GM21526 (cell line): ENCODE results near the gene TMEM38B.
A peak's percentile ranks its signal among the peaks of the same experiment; 100 is the strongest.

ENCODE experiments used
- ATAC-seq: cut with Tn5 transposase; IDR thresholded peaks from one replicate; pipeline ENCODE4 v1.9.1; 2021; ENCODE audit warnings: moderate library complexity; ENCODE audit not compliant: unreplicated experiment, low FRiP score

Gene TMEM38B

GRCh38 chr9:105694190-105694847, at the start of gene TMEM38B:
Gene TMEM38B, plus strand, starts transcription at chr9:105694541. Its CDS starts 120 bp downstream, at chr9:105694661.
- peak; percentile 66 for ATAC-seq

GRCh38 chr9:105646879-105647594, 47.3 kb upstream of the TMEM38B start:
- no peak for ATAC-seq

GRCh38 chr9:105647595-105648349, 46.6 kb upstream of the TMEM38B start:
- no peak for ATAC-seq

- ATAC-seq = no peak
Measured at GRCh38 chr9:105651806-105652205, 42.5 kb upstream of the TMEM38B start.

- ATAC-seq = peak; percentile 62
Measured at GRCh38 chr9:105656131-105656921, 38.0 kb upstream of the TMEM38B start.

- no peak for ATAC-seq
Measured at GRCh38 chr9:105658351-105658750, 36.0 kb upstream of the TMEM38B start.

- no peak for ATAC-seq
Measured at GRCh38 chr9:105661011-105661410, 33.3 kb upstream of the TMEM38B start.

- peak; percentile 82 for ATAC-seq
Measured at GRCh38 chr9:105662184-105663104, 31.9 kb upstream of the TMEM38B start, which contains the start of gene TAL2. Gene TAL2, plus strand, starts transcription at chr9:105662457. Its CDS starts 40 bp downstream, at chr9:105662497.

- no peak for ATAC-seq
Measured at GRCh38 chr9:105663914-105664313, 30.4 kb upstream of the TMEM38B start.

- ATAC-seq = no peak
Measured at GRCh38 chr9:105667867-105668266, 26.5 kb upstream of the TMEM38B start.

GRCh38 chr9:105670315-105670714, 24.0 kb upstream of the TMEM38B start:
- ATAC-seq = no peak

- ATAC-seq = no peak
Measured at GRCh38 chr9:105670775-105671174, 23.6 kb upstream of the TMEM38B start.

GRCh38 chr9:105672711-105673234, 21.6 kb upstream of the TMEM38B start:
- no peak for ATAC-seq

GRCh38 chr9:105673850-105674387, 20.4 kb upstream of the TMEM38B start:
- no peak for ATAC-seq

- no peak for ATAC-seq
Measured at GRCh38 chr9:105676351-105676923, 17.9 kb upstream of the TMEM38B start.

- no peak for ATAC-seq
Measured at GRCh38 chr9:105678163-105678562, 16.2 kb upstream of the TMEM38B start.

- ATAC-seq = no peak
Measured at GRCh38 chr9:105678781-105679180, 15.6 kb upstream of the TMEM38B start.

- no peak for ATAC-seq
Measured at GRCh38 chr9:105679257-105680022, 14.9 kb upstream of the TMEM38B start.
